HG02571 (cell line): ENCODE results near the gene C2orf78.
A peak's percentile ranks its signal among the peaks of the same experiment; 100 is the strongest.
"Not testable (repeated sequence)": the region's sequence is repeated elsewhere in the genome, so short reads cannot be mapped to it uniquely, and the experiment has no call there.

Experiments
- ATAC-seq: cut with Tn5 transposase; IDR thresholded peaks from one replicate; pipeline ENCODE4 v1.9.1; 2021; ENCODE audit warnings: mild to moderate bottlenecking, moderate library complexity; ENCODE audit not compliant: unreplicated experiment

The C2orf78 gene, protein sequence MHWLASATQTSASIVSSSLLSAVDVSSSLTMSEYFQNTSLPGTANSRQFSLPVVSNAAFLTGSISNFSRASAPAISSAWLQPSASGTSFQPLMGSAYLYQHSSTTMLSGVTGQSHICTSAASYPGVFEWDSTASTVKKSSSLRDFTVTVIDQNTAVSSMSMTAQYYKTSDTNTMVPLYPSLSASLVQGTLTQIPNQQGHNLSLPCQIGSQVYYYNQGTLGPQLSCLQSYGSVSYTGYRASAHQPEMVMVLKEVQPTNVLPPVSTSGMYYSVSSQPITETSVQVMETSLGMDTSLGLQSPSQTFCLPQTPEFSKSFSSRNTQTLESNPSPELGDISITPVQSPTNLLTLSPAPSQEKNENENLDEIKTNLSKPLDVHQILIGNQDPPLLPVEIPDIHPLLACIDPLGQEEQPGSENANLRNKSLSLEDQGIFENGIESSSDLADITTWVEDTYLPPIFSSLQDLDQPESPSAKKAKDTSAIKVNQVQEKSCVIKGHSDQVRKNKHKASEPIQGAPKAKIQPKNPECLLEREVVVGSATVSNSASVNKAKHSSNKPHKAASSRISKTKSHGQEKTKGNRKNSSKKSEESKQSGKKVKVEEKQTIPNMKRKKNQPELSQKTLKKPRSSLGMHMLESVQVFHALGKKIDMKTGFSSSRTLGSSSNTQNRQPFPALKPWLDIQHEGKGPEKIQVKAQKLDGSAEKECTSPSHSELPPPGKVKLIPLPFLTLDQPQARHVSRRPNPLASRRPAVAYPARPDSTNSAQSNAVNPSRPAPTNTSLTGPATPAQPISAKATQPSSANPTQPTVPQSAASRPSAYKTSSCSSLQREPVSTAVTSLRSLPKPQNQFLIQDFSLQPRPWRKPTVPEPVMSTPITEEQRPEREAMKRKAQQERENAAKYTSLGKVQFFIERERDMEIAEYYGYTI

DNA sequence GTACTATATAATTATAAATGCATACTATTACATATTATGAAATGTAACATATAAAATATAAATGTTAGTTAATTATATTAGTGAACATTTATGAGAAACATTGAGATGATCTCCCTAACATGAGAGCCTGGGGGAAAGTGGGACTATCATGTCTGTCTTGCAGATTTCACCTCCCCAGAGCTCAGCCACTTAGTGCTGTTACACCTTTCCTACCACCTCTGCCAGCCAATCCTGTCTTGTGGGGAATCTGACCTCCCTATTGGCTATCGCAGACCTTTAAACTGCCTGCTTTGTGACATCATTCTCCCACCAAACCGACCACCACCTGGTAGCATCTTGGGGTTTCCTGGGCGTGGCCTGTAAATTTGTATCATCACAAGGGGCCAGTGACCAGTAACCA, at the start of gene C2orf78:
C2orf78 (plus strand) TSS at position 301 of the 400 bp plus-strand sequence. CDS start 127 bp downstream, outside the sequence.
- ATAC-seq: not testable (repeated sequence)

DNA sequence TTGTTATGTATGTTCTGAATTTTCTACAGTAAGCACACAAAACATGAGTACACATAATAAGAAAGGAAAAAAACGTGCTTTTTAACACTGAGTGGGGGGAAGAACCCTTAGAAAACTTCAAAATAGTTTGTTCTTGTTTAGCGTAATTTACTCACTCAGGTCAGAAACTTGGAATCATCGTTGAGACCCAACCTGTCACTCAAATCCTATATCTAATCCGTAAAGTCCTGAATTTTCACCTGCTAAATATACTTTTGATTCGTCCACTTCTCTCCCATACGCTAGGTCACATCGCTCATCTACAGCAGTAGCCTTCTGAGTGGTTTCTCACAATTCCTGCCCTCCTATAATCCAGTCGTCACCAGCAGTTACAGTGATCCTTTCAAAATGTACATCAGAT, 47.6 kb upstream of the C2orf78 start:
- no peak for ATAC-seq

- peak; percentile 97 for ATAC-seq
Measured at GRCh38 chr2:73736855-73737779, 46.9 kb upstream of the C2orf78 start, which contains the start of gene TPRKB. Gene TPRKB (minus strand): TSS chr2:73737345. CDS start chr2:73734569, 2,776 bp downstream.

- no peak for ATAC-seq
Measured at GRCh38 chr2:73739101-73739500, 44.9 kb upstream of the C2orf78 start.

DNA sequence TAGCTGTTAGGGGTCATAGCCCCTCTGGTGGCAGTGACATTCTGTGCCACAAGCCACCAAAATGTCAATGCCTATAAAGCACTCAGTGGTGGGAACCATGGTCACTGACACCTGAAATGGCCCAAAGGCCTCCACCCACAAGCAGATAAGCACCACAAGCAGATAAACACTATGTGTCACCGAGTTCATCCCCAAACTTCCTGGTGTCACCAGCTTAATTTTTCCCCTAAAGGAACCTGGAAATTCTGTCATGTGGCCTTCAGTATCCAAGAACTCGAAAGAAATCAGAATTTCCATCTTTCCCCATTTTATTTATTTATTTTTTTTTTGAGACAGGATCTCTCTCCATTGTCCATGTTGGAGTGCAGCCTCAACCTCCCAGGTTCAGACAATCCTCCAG, 43.2 kb upstream of the C2orf78 start:
- no peak for ATAC-seq

DNA sequence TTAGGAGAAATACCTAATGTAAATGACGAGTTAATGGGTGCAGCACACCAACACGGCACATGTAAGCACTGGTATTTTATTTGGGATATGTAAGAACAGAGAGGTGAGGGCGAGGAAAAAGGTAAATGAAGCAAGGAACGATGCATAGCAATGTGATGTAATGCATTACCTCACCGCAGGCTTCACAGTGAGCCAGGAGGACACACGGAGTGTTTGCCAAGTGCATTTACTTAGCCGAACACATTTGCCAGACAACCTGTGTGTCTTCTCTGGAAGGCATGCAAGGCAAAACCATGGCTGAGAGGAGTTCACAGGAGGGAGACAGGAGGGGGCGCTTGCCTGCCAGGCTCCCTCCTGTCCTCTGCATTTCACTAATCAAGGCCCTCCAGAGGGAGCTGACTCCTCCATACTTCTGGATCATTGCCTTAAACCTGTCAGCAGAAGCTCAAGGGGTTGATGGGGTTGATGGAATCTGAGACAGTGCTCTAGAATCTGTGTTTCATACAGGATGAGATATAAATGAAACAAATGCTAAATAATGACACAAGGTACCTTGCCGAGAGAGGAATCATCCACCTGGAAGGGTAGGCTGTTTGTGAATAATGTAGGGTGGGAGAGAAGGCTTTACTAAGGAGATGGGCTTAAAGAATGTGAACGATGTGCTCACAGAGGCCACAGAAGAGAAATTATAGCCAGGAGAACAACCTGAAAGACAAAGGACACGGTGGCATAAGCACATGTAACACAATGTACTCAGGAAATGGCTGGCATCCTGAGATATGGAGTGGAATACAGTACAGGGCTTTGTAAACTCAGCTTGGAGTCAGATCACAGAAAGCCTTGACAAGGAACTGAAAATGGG, 37.7 kb upstream of the C2orf78 start:
- ATAC-seq: no peak

- ATAC-seq: no peak
Measured at GRCh38 chr2:73746877-73747208, 37.1 kb upstream of the C2orf78 start.

- no peak for ATAC-seq
Measured at GRCh38 chr2:73749314-73749713, 34.7 kb upstream of the C2orf78 start.

DNA sequence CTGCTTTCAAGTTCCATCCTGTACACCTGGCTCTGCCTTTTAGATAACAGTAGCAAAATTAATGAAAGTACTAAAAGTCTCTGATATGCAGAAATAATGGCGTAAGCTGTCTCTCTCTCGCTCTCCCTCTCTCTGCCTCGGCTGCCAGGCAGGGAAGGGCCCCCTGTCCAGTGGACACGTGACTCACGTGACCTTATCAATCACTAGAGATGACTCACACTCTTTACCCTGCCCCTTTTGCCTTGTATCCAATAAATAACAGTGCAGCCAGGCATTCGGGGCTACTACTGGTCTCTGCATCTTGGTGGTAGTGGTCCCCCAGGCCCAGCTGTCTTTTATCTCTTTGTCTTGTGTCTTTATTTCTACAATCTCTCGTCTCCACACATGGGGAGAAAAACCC, 29.7 kb upstream of the C2orf78 start:
- not testable (repeated sequence) for ATAC-seq

DNA sequence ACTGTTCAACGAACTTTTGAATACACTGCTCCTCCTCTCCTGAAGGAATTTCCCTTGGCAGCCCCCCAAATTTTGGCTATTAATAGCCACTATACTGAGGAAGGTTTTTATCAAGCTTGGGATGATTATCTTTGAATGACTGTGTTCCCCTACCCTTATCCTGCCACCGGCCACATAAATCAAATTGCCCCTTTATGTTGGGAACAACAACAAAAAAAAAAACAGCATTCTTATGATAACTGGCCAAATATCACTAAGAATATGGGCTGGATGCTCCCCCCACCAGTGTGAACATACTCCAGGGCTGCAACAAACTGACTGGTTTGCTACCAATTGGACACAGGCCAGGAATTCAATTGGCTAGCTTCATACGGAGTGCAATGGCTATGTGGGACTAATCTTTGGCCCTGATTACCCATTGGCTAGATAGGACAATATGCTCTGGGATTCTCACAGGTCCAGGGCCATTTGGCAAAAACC, 24.7 kb upstream of the C2orf78 start:
- ATAC-seq: no peak

- ATAC-seq: no peak
Measured at GRCh38 chr2:73759904-73760303, 24.1 kb upstream of the C2orf78 start.

GRCh38 chr2:73762571-73762970, 21.4 kb upstream of the C2orf78 start:
- no peak for ATAC-seq

DNA sequence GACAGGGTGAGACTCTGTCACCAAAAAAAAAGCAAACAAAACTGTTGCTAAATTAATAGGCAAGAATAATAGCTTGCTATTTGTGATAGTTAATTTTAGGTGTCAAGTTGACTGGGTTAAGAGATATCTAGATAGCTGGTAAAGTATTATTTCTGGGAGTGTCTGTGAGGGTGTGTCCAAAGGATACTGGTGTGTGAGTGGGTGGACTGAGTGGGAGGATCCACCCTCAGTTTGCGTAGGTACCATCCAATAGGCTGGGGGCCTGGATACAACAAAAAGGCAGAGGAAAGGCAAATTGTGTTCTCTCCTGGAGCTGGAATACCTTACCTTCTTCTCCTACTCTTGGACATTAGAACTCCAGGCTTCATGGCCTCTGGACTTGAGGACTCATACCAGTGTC, 19.0 kb upstream of the C2orf78 start:
- no peak for ATAC-seq

- ATAC-seq: no peak
Measured at GRCh38 chr2:73766349-73766748, 17.6 kb upstream of the C2orf78 start.

DNA sequence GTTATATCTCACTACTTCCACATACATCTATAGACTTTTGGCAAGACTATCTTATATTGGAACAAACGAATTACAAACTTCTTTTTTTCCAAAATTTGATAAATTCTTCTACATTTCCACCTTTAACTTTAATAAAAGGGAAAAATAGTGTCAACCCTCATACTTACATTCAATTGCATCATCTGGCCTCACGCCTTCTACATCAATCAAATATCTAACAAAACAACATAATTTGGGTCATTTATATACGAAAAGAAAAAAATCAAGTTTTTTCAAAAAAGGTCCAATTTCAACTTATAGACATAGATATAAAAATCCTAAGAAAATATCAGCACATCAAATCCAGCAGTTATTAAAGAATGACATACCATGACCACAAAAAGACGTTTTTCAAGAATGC, 17.0 kb upstream of the C2orf78 start:
- ATAC-seq: no peak

DNA sequence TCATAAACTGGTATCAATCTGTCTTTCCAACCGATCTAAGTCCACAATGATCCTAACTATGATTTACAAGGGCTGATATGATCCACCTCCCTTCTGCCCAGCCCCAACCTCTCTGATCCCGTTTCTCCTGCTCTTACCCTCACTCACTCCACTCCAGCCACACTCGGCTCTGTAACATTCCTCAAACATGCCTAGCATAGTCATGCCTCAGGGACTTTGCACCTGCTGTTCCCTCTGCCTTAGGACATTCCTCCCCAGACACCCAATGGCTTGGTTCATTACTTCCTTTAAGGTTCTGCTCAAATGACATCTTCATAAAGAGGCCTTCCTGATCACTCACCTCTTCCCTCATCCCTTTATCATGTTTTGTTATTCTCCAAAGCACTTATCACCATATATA, 13.3 kb upstream of the C2orf78 start:
- ATAC-seq: no peak

- ATAC-seq: no peak
Measured at GRCh38 chr2:73772819-73773218, 11.2 kb upstream of the C2orf78 start.

GRCh38 chr2:73776381-73776780, 7.6 kb upstream of the C2orf78 start:
- ATAC-seq: no peak

DNA sequence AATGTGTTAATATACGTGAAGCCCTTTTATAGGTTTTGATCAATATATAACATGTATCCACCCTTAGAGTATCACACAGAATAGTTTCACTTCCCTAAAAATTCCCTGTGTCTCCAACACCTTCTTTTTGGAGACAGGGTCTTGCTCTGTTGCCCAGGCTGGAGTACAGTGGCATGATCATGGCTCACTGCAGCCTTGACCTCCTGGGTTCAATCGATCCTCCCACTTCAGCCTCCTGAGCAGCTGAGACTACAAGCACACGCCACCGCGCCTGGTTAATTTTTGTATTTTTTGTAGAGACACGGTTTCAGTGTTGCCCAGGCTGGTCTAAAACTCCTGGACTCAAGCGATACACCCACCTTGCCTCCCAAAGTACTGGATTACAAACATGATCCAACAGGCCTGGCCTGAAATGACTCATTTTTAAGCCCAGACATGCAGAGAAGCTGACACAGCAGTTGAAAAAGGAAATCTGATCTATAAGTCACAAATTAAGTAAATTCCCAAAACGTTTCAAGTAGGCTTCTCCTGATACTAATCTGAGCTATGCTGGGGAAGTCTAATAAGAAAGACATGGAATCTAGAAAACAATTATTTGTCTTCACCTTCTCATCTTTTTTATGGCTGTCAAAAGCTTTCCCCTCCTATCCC, 7.0 kb upstream of the C2orf78 start:
- ATAC-seq: no peak
